ENCODE measurements around the gene ASTN2. TPM values are rescaled to one million over a fixed set of nuclear protein-coding genes. Genes with fewer than 3 reads are reported as not detected.

The ASTN2 gene
- total and polyA plus RNA-seq, 4 donors, result 0.57 to 2.9 (median 1.4) TPM

GRCh38 chr9:116453785-116454184 is 961.1 kb downstream of the ASTN2 start:
- 45% methylated on average over 1 of the region's 1 CpG for WGBS
- Histone ChIP-seq H3K36me3 (ENCODE audit: control insufficient read depth in 4 of 4, insufficient read depth in 3 of 4, low read depth in 1 of 4, low read length in 3 of 4) (no peaks in the 10 kb centered on the region), H3K27ac (ENCODE audit: low read depth in 1 of 2, low read length in 2 of 2) (no peak overlapping the region), H3K9ac (ENCODE audit: low read depth in 1 of 2, low read length in 2 of 2) (no peak overlapping the region), H3K27me3 (ENCODE audit: control insufficient read depth in 4 of 4, insufficient read depth in 4 of 4, low read length in 3 of 4) (no peaks in the 10 kb centered on the region), H3K9me3 (ENCODE audit: control insufficient read depth in 4 of 4, low read length in 3 of 4) (no peaks in the 10 kb centered on the region), H3K4me3 (ENCODE audit: low read depth in 1 of 3, low read length in 3 of 3) (no peak overlapping the region), H3K4me1 (ENCODE audit: control insufficient read depth in 4 of 4, insufficient read depth in 4 of 4, low read length in 3 of 4) (peaks cover 0 to 6% (median 0%) of the 10 kb centered on the region in 4 donors)
- peak; percentile 49 for TF ChIP-seq FOXA2 (IDR thresholded peaks at IDR 0.05)
- TF ChIP-seq GABPA (IDR thresholded peaks at IDR 0.05 in 1 of 2, conservative IDR thresholded peaks at IDR 0.05 in 1 of 2), result peak in 1 of 2 donors; percentile 21
- peak in 1 of 2 donors; percentile 48 for TF ChIP-seq EGR1 (IDR thresholded peaks at IDR 0.05; ENCODE audit: low read depth in 2 of 2)
- TF ChIP-seq NR2F2 (IDR thresholded peaks at IDR 0.05), result peak; percentile 46
- TF ChIP-seq ATF3 (IDR thresholded peaks at IDR 0.05), result peak; percentile 33
- peak; percentile 69 for TF ChIP-seq ZBTB33 (IDR thresholded peaks at IDR 0.05)
- TF ChIP-seq MAX (IDR thresholded peaks at IDR 0.05), result peak; percentile 73
- peak; percentile 39 for TF ChIP-seq YY1 (IDR thresholded peaks at IDR 0.05)
- TF ChIP-seq HNF4G (IDR thresholded peaks at IDR 0.05), result peak; percentile 96
- peak; percentile 89 to 95 for TF ChIP-seq RXRA (IDR thresholded peaks at IDR 0.05)
- peak; percentile 34 to 81 for TF ChIP-seq JUND (IDR thresholded peaks at IDR 0.05)
- peak; percentile 56 for TF ChIP-seq SP1 (IDR thresholded peaks at IDR 0.05)
- no peak for TF ChIP-seq TAF1 (conservative IDR thresholded peaks at IDR 0.05)
- TF ChIP-seq CTCF (IDR thresholded peaks at IDR 0.05; ENCODE audit: low read depth, low read length, missing input control), result no peak
- peak; percentile 99 to 100 for TF ChIP-seq HNF4A (conservative IDR thresholded peaks at IDR 0.05)
- TF ChIP-seq RAD21 (IDR thresholded peaks at IDR 0.05), result peak; percentile 55 to 59
- TF ChIP-seq REST (IDR thresholded peaks at IDR 0.05), result peak; percentile 62
- peak; percentile 53 for TF ChIP-seq FOXA1 (IDR thresholded peaks at IDR 0.05)
- DNase-seq (ENCODE audit: low spot score), result no peak

Data from liver (tissue), 9 donors.